ENCODE results near the gene NRAP. TPM values are rescaled to one million over a fixed set of nuclear protein-coding genes. Genes with fewer than 3 reads are reported as not detected.

NRAP gene
- total and polyA plus RNA-seq, 2 experiments from 2014 or later, result not detected

- Histone ChIP-seq H4K20me1 (replicated peaks; ENCODE audit: insufficient read depth) (no peaks in the 10 kb centered on the region), H3K79me2 (replicated peaks; ENCODE audit: insufficient read depth) (no peaks in the 10 kb centered on the region), H3K27me3 (ENCODE audit: insufficient read depth) (no peaks in the 10 kb centered on the region), H3K4me1 (ENCODE audit: insufficient read depth) (peaks cover 11% of the 10 kb centered on the region), H2AFZ (no peak overlapping the region), H3K9me2 (ENCODE audit: insufficient read depth) (no peaks in the 10 kb centered on the region), H3K4me3 (no peak overlapping the region), H3F3A (replicated peaks; ENCODE audit: low read depth) (no peaks in the 10 kb centered on the region), H3K27ac (ENCODE audit: low read depth) (no peak overlapping the region), H3K36me3 (ENCODE audit: insufficient read depth) (no peaks in the 10 kb centered on the region), H3K4me2 (no peak overlapping the region)
- DNase-seq (ENCODE audit: low spot score) (no peak), ATAC-seq (no peak)
- Mint-ChIP-seq H3K27me3 (ENCODE audit: insufficient read depth, low read depth, poor library complexity) (peaks cover 9% of the 10 kb centered on the region), H3K9me3 (no peaks in the 10 kb centered on the region), H3K36me3 (ENCODE audit: low read depth) (no peaks in the 10 kb centered on the region), H3K4me1 (peaks cover 32% of the 10 kb centered on the region), H3K4me3 (no peak overlapping the region), H3K27ac (no peak overlapping the region)
- no peak for TF ChIP-seq ZNF462 (CRISPR knock-in tag; IDR thresholded peaks at IDR 0.05)
- no peak for TF ChIP-seq CTCF (conservative IDR thresholded peaks at IDR 0.05; ENCODE audit: low read depth in 2 of 2)
- no peak for TF ChIP-seq ETS1 (IDR thresholded peaks at IDR 0.05)
- TF ChIP-seq REST (IDR thresholded peaks at IDR 0.05; ENCODE audit: unreplicated experiment), result no peak
- no peak for TF ChIP-seq ZNF331 (CRISPR knock-in tag; IDR thresholded peaks at IDR 0.05; ENCODE audit: low read depth)
- TF ChIP-seq JUNB (IDR thresholded peaks at IDR 0.05; ENCODE audit: unreplicated experiment), result no peak
- no peak for TF ChIP-seq CREB1 (CRISPR knock-in tag; IDR thresholded peaks at IDR 0.05; ENCODE audit: low read depth)
- TF ChIP-seq EZH2 (IDR thresholded peaks at IDR 0.05; ENCODE audit: low read depth, unreplicated experiment), result no peak
- TF ChIP-seq POLR2AphosphoS5 (IDR thresholded peaks at IDR 0.05; ENCODE audit: low read depth), result no peak
- TF ChIP-seq ZNF114 (CRISPR knock-in tag; IDR thresholded peaks at IDR 0.05), result no peak
- no peak for TF ChIP-seq NANOG (IDR thresholded peaks at IDR 0.05; ENCODE audit: borderline replicate concordance)
These were observed 41.0 kb downstream of the NRAP start for GRCh38 chr10:113622831-113623230.

Measured in GM23338 (cell line).